RWPE2 (cell line): ENCODE data around the gene LRGUK.

Experiments used
- ATAC-seq: fragments of 200-7000 bp; cut with Tn5 transposase; 3 replicates; pipeline ENCODE4 v1.9.1; 2021; ENCODE audit warnings: low read depth
- DNase-seq: peaks from one replicate; pipeline ENCODE4 v3.0.0-alpha.2; 2020; ENCODE audit warnings: low spot score
- H3K27ac ChIP-seq: fragments of 450-650 bp; 2 replicates; pipeline ENCODE4 v1.5.1; 2017; ENCODE audit warnings: mild to moderate bottlenecking; ENCODE audit not compliant: poor library complexity, severe bottlenecking
- H3K27me3 ChIP-seq: fragments of 250-450 bp; sonication (Bioruptor Pico); 2 replicates; pipeline ENCODE4 v1.5.1; 2021; ENCODE audit warnings: mild to moderate bottlenecking, moderate library complexity; ENCODE audit not compliant: insufficient read depth, poor library complexity, severe bottlenecking
- H3K36me3 ChIP-seq: fragments of 250-450 bp; sonication (Bioruptor Pico); 2 replicates; pipeline ENCODE4 v1.5.1; 2020; ENCODE audit warnings: low read depth, mild to moderate bottlenecking, moderate library complexity
- H3K4me1 ChIP-seq: fragments of 250-450 bp; sonication (Bioruptor Pico); 2 replicates; pipeline ENCODE4 v1.5.1; 2021; ENCODE audit warnings: mild to moderate bottlenecking, moderate library complexity; ENCODE audit not compliant: insufficient read depth, poor library complexity, severe bottlenecking
- H3K4me3 ChIP-seq: fragments of 250-450 bp; sonication (Bioruptor Pico); 2 replicates; pipeline ENCODE4 v1.5.1; 2021; ENCODE audit warnings: mild to moderate bottlenecking, moderate library complexity; ENCODE audit not compliant: severe bottlenecking
- H3K9me3 ChIP-seq: fragments of 250-450 bp; sonication (Bioruptor Pico); 2 replicates; pipeline ENCODE4 v1.5.1; 2021; ENCODE audit warnings: mild to moderate bottlenecking, moderate library complexity; ENCODE audit not compliant: severe bottlenecking
- CTCF ChIP-seq: fragments of 450-650 bp; IDR thresholded peaks from one replicate; pipeline ENCODE4 v1.5.1; 2017; ENCODE audit warnings: mild to moderate bottlenecking, moderate library complexity; ENCODE audit not compliant: poor library complexity, severe bottlenecking

LRGUK gene

GRCh38 chr7:134234216-134234615 is 107.1 kb downstream of the LRGUK start:
- TF ChIP-seq CTCF: no peak
- Histone ChIP-seq H3K27me3 (no peaks in the 10 kb centered on the region), H3K27ac (no peak overlapping the region), H3K4me1 (no peaks in the 10 kb centered on the region), H3K9me3 (peaks cover 3% of the 10 kb centered on the region), H3K4me3 (no peak overlapping the region), H3K36me3 (no peaks in the 10 kb centered on the region)
- ATAC-seq (no peak), DNase-seq (no peak)

GRCh38 chr7:134245253-134245652 is 118.1 kb downstream of the LRGUK start:
- DNase-seq: no peak
- Histone ChIP-seq H3K4me1 (no peaks in the 10 kb centered on the region), H3K9me3 (no peaks in the 10 kb centered on the region), H3K4me3 (no peak overlapping the region), H3K27me3 (no peaks in the 10 kb centered on the region), H3K36me3 (no peaks in the 10 kb centered on the region), H3K27ac (no peak overlapping the region)
- no peak for ATAC-seq
- no peak for TF ChIP-seq CTCF

- Histone ChIP-seq H3K27me3 (no peaks in the 10 kb centered on the region), H3K4me3 (no peak overlapping the region), H3K36me3 (no peaks in the 10 kb centered on the region), H3K4me1 (no peaks in the 10 kb centered on the region), H3K9me3 (no peaks in the 10 kb centered on the region), H3K27ac (no peak overlapping the region)
- DNase-seq: no peak
- no peak for TF ChIP-seq CTCF
- ATAC-seq: no peak
Measured at GRCh38 chr7:134246347-134246746, 119.2 kb downstream of the LRGUK start.

- no peaks in the 10 kb centered on the region for H3K36me3 ChIP-seq
- no peak overlapping the region for H3K27ac ChIP-seq
- H3K4me3 ChIP-seq: no peak overlapping the region
- no peak for TF ChIP-seq CTCF
- DNase-seq: no peak
- H3K4me1 ChIP-seq: no peaks in the 10 kb centered on the region
- H3K27me3 ChIP-seq: no peaks in the 10 kb centered on the region
- H3K9me3 ChIP-seq: no peaks in the 10 kb centered on the region
- no peak for ATAC-seq
Measured at GRCh38 chr7:134246761-134247160, 119.6 kb downstream of the LRGUK start.

- Histone ChIP-seq H3K27me3 (no peaks in the 10 kb centered on the region), H3K36me3 (no peaks in the 10 kb centered on the region), H3K4me3 (no peak overlapping the region), H3K4me1 (no peaks in the 10 kb centered on the region), H3K27ac (no peak overlapping the region), H3K9me3 (no peaks in the 10 kb centered on the region)
- ATAC-seq: no peak
- no peak for DNase-seq
- TF ChIP-seq CTCF: no peak
Measured at GRCh38 chr7:134248196-134248595, 121.1 kb downstream of the LRGUK start.
